Panc1 (cell line): ENCODE measurements around the gene SFTA2. TPM values are rescaled to one million over a fixed set of nuclear protein-coding genes. Genes with fewer than 3 reads are reported as not detected.
"Not testable (repeated sequence)": the region's sequence is repeated elsewhere in the genome, so short reads cannot be mapped to it uniquely, and the experiment has no call there.

Experiments used
- ATAC-seq: fragments of 200-7000 bp; cut with Tn5 transposase; 2 replicates; pipeline ENCODE4 v1.9.1; 2020; ENCODE audit warnings: mild to moderate bottlenecking, moderate library complexity
- BruUV-seq: library from RNA; stranded (reverse); fragments of 400-500 nt; replicated peaks from 2 replicates; lab custom pipeline; 2021; lab: Mats Ljungman, UMichigan
- CTCF ChIA-PET: fragments of 300-600 bp; sonication (Branson Sonifier 250); formaldehyde crosslinking; loops from one replicate; lab custom pipeline; 2022; ENCODE audit warnings: antibody characterized with exemption; lab: Charles Lee
- POLR2A ChIA-PET: fragments of 300-600 bp; sonication (Branson Sonifier 250); formaldehyde crosslinking; loops from one replicate; lab custom pipeline; 2022; ENCODE audit warnings: antibody characterized with exemption; lab: Charles Lee
- DNase-seq: peaks from one replicate; pipeline ENCODE4 v3.0.0-alpha.2; 2010; ENCODE audit warnings: low read depth, low spot score
- H3K27ac ChIP-seq: 2 replicates; pipeline ENCODE4 v1.5.1; 2011; ENCODE audit warnings: mild to moderate bottlenecking, low read length, inconsistent platforms
- H3K27me3 ChIP-seq: fragments of 200-500 bp; sonication (Bioruptor generic); 2 replicates; pipeline ENCODE4 v1.6.0; 2014; ENCODE audit warnings: low read length, inconsistent platforms; ENCODE audit not compliant: control insufficient read depth, insufficient read depth
- H3K36me3 ChIP-seq: fragments of 200-500 bp; sonication (Bioruptor generic); 2 replicates; pipeline ENCODE4 v1.5.1; 2014; ENCODE audit warnings: inconsistent platforms, mild to moderate bottlenecking, low read length, moderate library complexity; ENCODE audit not compliant: control insufficient read depth, insufficient read depth
- H3K4me1 ChIP-seq: 2 replicates; pipeline ENCODE4 v1.5.1; 2011; ENCODE audit warnings: inconsistent platforms, mild to moderate bottlenecking, low read length, moderate library complexity; ENCODE audit not compliant: control insufficient read depth, insufficient read depth
- H3K4me3 ChIP-seq, 2 experiments: 2 replicates each; pipeline ENCODE4 v1.5.1; 2011 to 2012; ENCODE audit warnings: low read depth in 2 of 2, low read length in 2 of 2, mild to moderate bottlenecking in 2 of 2, inconsistent platforms in 1 of 2, moderate library complexity in 1 of 2
- H3K9me3 ChIP-seq: fragments of 200-500 bp; sonication (Bioruptor generic); 2 replicates; pipeline ENCODE4 v1.5.1; 2014; ENCODE audit warnings: low read depth, mild to moderate bottlenecking, inconsistent platforms, low read length, moderate library complexity; ENCODE audit not compliant: control insufficient read depth, insufficient read depth
- POLR2AphosphoS5 ChIP-seq: IDR thresholded peaks from 2 replicates; pipeline ENCODE4 v1.6.1; 2012; ENCODE audit warnings: mild to moderate bottlenecking, low read depth, low read length, moderate library complexity
- SIN3A ChIP-seq: IDR thresholded peaks from 2 replicates; pipeline ENCODE4 v1.6.1; 2012; ENCODE audit warnings: low read depth, mild to moderate bottlenecking, low read length, moderate library complexity, borderline replicate concordance; ENCODE audit not compliant: insufficient read depth
- TCF7L2 ChIP-seq: IDR thresholded peaks from 2 replicates; pipeline ENCODE4 v1.6.1; 2011; ENCODE audit warnings: mild to moderate bottlenecking, low read depth, low read length, inconsistent platforms
- in situ Hi-C: cut with HindIII; loops from 2 replicates; pipeline ENCODE4 v1.10.0; 2016; ENCODE audit warnings: low sequenced_read_pairs, low pct_unique_long_range_greater_than_20kb
- intact Hi-C: fragments of 100-400 bp; cut with micrococcal nuclease; formaldehyde crosslinking; loops from one replicate; pipeline ENCODE4 v1.10.0; 2022; ENCODE audit not compliant: unreplicated experiment
- total RNA-seq: library from RNA; stranded (reverse); gene quantifications from one replicate; pipeline ENCODE4 v1.2.1, GENCODE V29; 2021; ENCODE audit not compliant: unreplicated experiment
- TF ChIP-seq, protein P1 (sequence below), 2 experiments: IDR thresholded peaks; 2 replicates each; pipeline ENCODE4 v1.6.1; 2011 to 2012; ENCODE audit warnings: low read depth in 2 of 2, control low read depth in 1 of 2, low read length in 1 of 2, mild to moderate bottlenecking in 1 of 2, moderate library complexity in 1 of 2; ENCODE audit not compliant: insufficient read depth in 1 of 2
- TF ChIP-seq, protein P2 (sequence below): fragments of 450-650 bp; IDR thresholded peaks from 2 replicates; pipeline ENCODE4 v1.5.1; 2017; ENCODE audit warnings: mild to moderate bottlenecking

Gene SFTA2
- total RNA-seq, 1 experiment from 2014 or later = not detected

DNA sequence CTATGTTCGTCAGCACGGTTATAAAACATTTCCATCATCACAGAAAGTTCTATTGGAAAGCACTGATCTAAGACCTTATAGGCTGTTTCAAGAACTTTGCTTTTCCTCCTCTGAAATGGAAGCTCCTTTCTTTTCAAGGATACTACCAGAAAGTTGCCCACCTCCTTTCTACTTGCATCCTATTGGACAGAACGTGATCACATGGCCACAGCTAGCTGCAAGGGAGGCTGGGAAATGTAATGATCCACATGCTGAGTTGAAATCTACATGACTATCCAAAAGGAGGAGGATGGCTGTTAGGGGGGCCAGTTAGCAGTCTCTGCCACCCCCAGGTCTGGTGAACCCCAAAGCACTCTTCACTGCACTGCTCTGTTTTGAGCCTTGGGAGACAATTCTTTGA, 3.3 kb downstream of the SFTA2 start:
- no peaks in the 10 kb centered on the region for H3K27me3 ChIP-seq
- TF ChIP-seq, protein P1, sequence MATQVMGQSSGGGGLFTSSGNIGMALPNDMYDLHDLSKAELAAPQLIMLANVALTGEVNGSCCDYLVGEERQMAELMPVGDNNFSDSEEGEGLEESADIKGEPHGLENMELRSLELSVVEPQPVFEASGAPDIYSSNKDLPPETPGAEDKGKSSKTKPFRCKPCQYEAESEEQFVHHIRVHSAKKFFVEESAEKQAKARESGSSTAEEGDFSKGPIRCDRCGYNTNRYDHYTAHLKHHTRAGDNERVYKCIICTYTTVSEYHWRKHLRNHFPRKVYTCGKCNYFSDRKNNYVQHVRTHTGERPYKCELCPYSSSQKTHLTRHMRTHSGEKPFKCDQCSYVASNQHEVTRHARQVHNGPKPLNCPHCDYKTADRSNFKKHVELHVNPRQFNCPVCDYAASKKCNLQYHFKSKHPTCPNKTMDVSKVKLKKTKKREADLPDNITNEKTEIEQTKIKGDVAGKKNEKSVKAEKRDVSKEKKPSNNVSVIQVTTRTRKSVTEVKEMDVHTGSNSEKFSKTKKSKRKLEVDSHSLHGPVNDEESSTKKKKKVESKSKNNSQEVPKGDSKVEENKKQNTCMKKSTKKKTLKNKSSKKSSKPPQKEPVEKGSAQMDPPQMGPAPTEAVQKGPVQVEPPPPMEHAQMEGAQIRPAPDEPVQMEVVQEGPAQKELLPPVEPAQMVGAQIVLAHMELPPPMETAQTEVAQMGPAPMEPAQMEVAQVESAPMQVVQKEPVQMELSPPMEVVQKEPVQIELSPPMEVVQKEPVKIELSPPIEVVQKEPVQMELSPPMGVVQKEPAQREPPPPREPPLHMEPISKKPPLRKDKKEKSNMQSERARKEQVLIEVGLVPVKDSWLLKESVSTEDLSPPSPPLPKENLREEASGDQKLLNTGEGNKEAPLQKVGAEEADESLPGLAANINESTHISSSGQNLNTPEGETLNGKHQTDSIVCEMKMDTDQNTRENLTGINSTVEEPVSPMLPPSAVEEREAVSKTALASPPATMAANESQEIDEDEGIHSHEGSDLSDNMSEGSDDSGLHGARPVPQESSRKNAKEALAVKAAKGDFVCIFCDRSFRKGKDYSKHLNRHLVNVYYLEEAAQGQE (IDR thresholded peaks at IDR 0.05; ENCODE audit: insufficient read depth in 1 of 2, low read depth in 2 of 2, low read length in 1 of 2) = no peak
- ChIA-PET POLR2A (no interaction called here), CTCF (interaction anchor here (0.6 kb wide), 1 partner anchor 203 kb away, joined by 6 read pairs; no protein-coding TSS in a partner anchor)
- ATAC-seq (no peak), DNase-seq (no peak)
- H3K9me3 ChIP-seq = 0 out of 2 replicates have a peak, but pooled peaks cover 3% of the 10 kb centered on the region
- no peaks in the 10 kb centered on the region for H3K4me1 ChIP-seq
- H3K4me3 ChIP-seq = no peak overlapping the region
- H3K27ac ChIP-seq = no peak overlapping the region
- no peaks in the 10 kb centered on the region for H3K36me3 ChIP-seq
- BruUV-seq = no TSS peak
- intact Hi-C loops (no loop called here), in situ Hi-C loops (no loop called here)

DNA sequence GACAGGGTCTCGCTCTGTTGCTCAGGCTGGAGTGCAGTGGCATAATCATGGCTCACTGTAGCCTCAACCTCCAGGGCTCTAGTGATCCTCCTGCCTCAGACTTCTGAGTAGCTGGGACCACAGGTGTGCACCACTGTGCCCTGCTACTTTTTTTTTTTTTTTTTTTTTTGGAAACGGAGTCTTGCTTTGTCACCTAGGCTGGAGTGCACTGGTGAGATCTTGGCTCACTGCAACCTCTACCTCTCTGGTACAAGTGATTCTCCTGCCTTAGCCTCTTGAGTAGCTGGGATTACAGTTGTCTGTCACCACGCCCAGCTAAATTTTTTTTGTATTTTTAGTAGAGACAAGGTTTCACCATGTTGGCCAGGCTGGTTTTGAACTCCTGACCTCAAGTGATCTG, 4.9 kb downstream of the SFTA2 start:
- in situ Hi-C loops, H3K9me3 ChIP-seq, H3K36me3 ChIP-seq, H3K4me1 ChIP-seq, H3K27me3 ChIP-seq, H3K27ac ChIP-seq, intact Hi-C loops, BruUV-seq, DNase-seq, ATAC-seq, H3K4me3 ChIP-seq: not testable (repeated sequence)
- ChIA-PET POLR2A (interaction anchor here (0.7 kb wide), 1 partner anchor 713 kb away, joined by 11 read pairs; no protein-coding TSS in a partner anchor), CTCF (interaction anchor here (0.6 kb wide), 1 partner anchor 102 kb away, joined by 4 read pairs; no protein-coding TSS in a partner anchor)

DNA sequence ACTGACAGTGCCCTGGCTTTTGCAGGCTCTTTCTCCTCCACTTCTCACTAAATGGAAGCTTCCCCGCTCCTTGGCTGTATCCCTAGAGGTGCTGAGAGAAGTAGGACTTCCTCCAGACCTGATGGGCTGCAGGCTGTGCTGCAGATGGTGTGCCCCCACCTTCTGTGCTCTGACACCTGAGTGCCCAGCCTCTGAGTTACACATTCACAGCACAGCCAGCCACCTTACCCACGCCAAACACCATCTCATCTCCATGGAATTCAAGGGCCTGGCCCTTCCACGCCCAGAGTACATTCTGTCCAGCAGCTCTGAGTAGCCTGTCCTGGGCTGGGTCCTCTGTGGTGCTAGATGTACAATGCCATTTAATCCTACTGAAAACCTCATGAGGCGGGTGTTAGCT, 5.3 kb downstream of the SFTA2 start:
- POLR2A ChIA-PET = no interaction called here
- no TSS peak for BruUV-seq
- no peak overlapping the region for H3K4me3 ChIP-seq
- intact Hi-C loops (no loop called here), in situ Hi-C loops (no loop called here)
- H3K27ac ChIP-seq = no peak overlapping the region
- no peaks in the 10 kb centered on the region for H3K4me1 ChIP-seq
- H3K27me3 ChIP-seq = no peaks in the 10 kb centered on the region
- 0 out of 2 replicates have a peak, but pooled peaks cover 3% of the 10 kb centered on the region for H3K9me3 ChIP-seq
- no peak for ATAC-seq
- no peaks in the 10 kb centered on the region for H3K36me3 ChIP-seq
- no peak for DNase-seq
- TF ChIP-seq SIN3A (no peak), POLR2AphosphoS5 (no peak), TCF7L2 (no peak)
- TF ChIP-seq, protein P2, sequence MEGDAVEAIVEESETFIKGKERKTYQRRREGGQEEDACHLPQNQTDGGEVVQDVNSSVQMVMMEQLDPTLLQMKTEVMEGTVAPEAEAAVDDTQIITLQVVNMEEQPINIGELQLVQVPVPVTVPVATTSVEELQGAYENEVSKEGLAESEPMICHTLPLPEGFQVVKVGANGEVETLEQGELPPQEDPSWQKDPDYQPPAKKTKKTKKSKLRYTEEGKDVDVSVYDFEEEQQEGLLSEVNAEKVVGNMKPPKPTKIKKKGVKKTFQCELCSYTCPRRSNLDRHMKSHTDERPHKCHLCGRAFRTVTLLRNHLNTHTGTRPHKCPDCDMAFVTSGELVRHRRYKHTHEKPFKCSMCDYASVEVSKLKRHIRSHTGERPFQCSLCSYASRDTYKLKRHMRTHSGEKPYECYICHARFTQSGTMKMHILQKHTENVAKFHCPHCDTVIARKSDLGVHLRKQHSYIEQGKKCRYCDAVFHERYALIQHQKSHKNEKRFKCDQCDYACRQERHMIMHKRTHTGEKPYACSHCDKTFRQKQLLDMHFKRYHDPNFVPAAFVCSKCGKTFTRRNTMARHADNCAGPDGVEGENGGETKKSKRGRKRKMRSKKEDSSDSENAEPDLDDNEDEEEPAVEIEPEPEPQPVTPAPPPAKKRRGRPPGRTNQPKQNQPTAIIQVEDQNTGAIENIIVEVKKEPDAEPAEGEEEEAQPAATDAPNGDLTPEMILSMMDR = no peak
- CTCF ChIA-PET = no interaction called here

DNA sequence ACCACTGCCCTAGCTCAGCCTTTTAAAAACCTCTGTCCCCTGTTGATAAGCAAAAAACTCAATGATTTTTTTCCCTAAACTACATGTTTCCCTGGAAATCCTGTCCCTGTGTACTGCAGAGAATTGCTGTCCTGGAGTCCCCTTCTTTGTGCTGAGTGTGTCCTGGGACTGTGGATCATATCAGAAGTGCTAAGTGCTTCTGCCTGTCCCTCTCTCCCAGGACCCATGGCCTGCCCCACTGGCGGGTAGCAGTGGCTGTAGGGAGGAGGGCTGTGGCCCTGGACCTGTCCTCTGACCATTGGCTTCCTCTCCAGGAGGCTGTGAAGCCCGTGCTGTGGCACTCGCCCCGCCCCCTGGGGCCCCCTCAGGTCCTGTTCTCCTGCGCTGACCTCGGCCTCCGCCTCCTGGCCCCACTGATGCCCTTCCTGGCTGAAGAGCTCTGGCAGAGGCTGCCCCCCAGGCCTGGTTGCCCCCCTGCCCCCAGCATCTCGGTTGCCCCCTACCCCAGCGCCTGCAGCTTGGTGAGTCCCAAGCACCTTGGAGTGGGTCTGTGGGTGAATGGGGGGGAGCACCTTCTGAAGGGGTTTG, 7.8 kb downstream of the SFTA2 start:
- H3K4me1 ChIP-seq, H3K4me3 ChIP-seq, in situ Hi-C loops, H3K27ac ChIP-seq, POLR2A ChIA-PET, intact Hi-C loops, ATAC-seq, BruUV-seq, H3K36me3 ChIP-seq, DNase-seq, H3K27me3 ChIP-seq, H3K9me3 ChIP-seq: not testable (repeated sequence)
- CTCF ChIA-PET = interaction anchor here (1.1 kb wide), 1 partner anchor 163 kb away, joined by 3 read pairs; no protein-coding TSS in a partner anchor
